Kidney tubule cell (primary cell): Measurements from ENCODE around the gene DCDC2C.

Experiments used
- DNase-seq: peaks from one replicate; pipeline ENCODE4 v3.0.0-alpha.2; 2018; ENCODE audit warnings: low spot score

DCDC2C gene

GRCh38 chr2:3672861-3673678 lies 30.3 kb upstream of the DCDC2C start:
- DNase-seq: no peak

- no peak for DNase-seq
Measured at GRCh38 chr2:3674066-3674845, 29.1 kb upstream of the DCDC2C start.

GRCh38 chr2:3675687-3676086 lies 27.7 kb upstream of the DCDC2C start:
- no peak for DNase-seq

- no peak for DNase-seq
Measured at GRCh38 chr2:3677436-3677835, 25.9 kb upstream of the DCDC2C start.

- no peak for DNase-seq
Measured at GRCh38 chr2:3678212-3678611, 25.2 kb upstream of the DCDC2C start.

- no peak for DNase-seq
Measured at GRCh38 chr2:3679180-3679579, 24.2 kb upstream of the DCDC2C start.

- DNase-seq: no peak
Measured at GRCh38 chr2:3679616-3680393, 23.6 kb upstream of the DCDC2C start.

GRCh38 chr2:3680548-3681345 lies 22.6 kb upstream of the DCDC2C start:
- DNase-seq: no peak

GRCh38 chr2:3681625-3682024 lies 21.8 kb upstream of the DCDC2C start:
- no peak for DNase-seq

GRCh38 chr2:3682811-3683210 lies 20.6 kb upstream of the DCDC2C start:
- DNase-seq: no peak

- peak; percentile 11 for DNase-seq
Measured at GRCh38 chr2:3683748-3684454, 19.5 kb upstream of the DCDC2C start.

GRCh38 chr2:3689998-3690748 lies 13.2 kb upstream of the DCDC2C start:
- DNase-seq: no peak

GRCh38 chr2:3692375-3692774 lies 11.0 kb upstream of the DCDC2C start:
- peak; percentile 38 for DNase-seq

- DNase-seq: no peak
Measured at GRCh38 chr2:3696545-3696944, 6.8 kb upstream of the DCDC2C start.

- DNase-seq: no peak
Measured at GRCh38 chr2:3701071-3701470, 2.3 kb upstream of the DCDC2C start.

GRCh38 chr2:3703757-3704355 lies 481 bp downstream of the DCDC2C start:
- DNase-seq: no peak

- DNase-seq: no peak
Measured at GRCh38 chr2:3704692-3705091, 1.3 kb downstream of the DCDC2C start.

GRCh38 chr2:3705782-3706181 lies 2.4 kb downstream of the DCDC2C start:
- no peak for DNase-seq

- no peak for DNase-seq
Measured at GRCh38 chr2:3706892-3707291, 3.5 kb downstream of the DCDC2C start.

- DNase-seq: no peak
Measured at GRCh38 chr2:3708576-3708975, 5.2 kb downstream of the DCDC2C start.
